Stimulated activated naive CD8-positive, alpha-beta T cell treated with anti-CD3 and anti-CD28 coated beads, Interleukin-15, amount 100 ng/mL, for 72 hours (primary cell): Measurements from ENCODE around the gene PRR16.
"Not testable (repeated sequence)": the region's sequence is repeated elsewhere in the genome, so short reads cannot be mapped to it uniquely, and the experiment has no call there.

Experiments used
- ATAC-seq: fragments of 150-1000 bp; cut with Tn5 transposase; 2 replicates; pipeline ENCODE4 v1.10.0; 2021; ENCODE audit warnings: mild to moderate bottlenecking, moderate library complexity
- DNase-seq, 2 donors: peaks; one replicate each; pipeline ENCODE4 v3.0.0; 2021 to 2022
- H3K27ac Mint-ChIP-seq, 2 donors: one replicate each; pipeline ENCODE4 v1.8.0; 2022; ENCODE audit warnings: mild to moderate bottlenecking in 2 of 2, mixed read lengths in 2 of 2, moderate library complexity in 2 of 2
- H3K27me3 Mint-ChIP-seq: one replicate; pipeline ENCODE4 v1.8.0; 2022; ENCODE audit warnings: mixed read lengths
- H3K4me1 Mint-ChIP-seq: one replicate; pipeline ENCODE4 v1.8.0; 2022; ENCODE audit warnings: mild to moderate bottlenecking, mixed read lengths
- H3K4me3 Mint-ChIP-seq, 2 donors: one replicate each; pipeline ENCODE4 v1.8.0; 2022; ENCODE audit warnings: mild to moderate bottlenecking in 2 of 2, mixed read lengths in 2 of 2, moderate library complexity in 1 of 2
- H3K9me3 Mint-ChIP-seq, 2 donors: one replicate each; pipeline ENCODE4 v1.8.0; 2022; ENCODE audit warnings: mixed read lengths in 2 of 2

PRR16 gene

DNA sequence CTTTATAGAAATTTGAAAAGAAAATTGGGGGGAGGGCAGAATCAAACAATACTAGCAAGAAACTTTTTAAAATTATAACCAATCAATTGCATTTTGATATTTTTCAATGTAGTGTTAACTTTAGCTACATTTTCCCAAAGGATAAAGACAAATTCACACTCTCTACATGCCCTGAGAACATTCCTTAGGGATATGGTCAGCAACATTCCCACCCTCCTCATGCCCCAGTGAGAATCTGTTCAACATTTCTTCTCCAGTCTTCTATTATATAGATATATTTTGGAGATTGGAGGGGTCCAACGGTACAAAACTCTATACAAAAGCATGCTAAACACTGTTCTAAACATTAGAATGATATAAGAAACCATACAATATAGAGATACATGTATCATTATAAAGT, 11.6 kb upstream of the PRR16 start:
- H3K4me3 Mint-ChIP-seq, result no peak overlapping the region
- H3K9me3 Mint-ChIP-seq, result no peaks in the 10 kb centered on the region
- H3K4me1 Mint-ChIP-seq, result no peaks in the 10 kb centered on the region
- no peak overlapping the region for H3K27ac Mint-ChIP-seq
- ATAC-seq, result no peak
- DNase-seq, result no peak
- no peaks in the 10 kb centered on the region for H3K27me3 Mint-ChIP-seq

DNA sequence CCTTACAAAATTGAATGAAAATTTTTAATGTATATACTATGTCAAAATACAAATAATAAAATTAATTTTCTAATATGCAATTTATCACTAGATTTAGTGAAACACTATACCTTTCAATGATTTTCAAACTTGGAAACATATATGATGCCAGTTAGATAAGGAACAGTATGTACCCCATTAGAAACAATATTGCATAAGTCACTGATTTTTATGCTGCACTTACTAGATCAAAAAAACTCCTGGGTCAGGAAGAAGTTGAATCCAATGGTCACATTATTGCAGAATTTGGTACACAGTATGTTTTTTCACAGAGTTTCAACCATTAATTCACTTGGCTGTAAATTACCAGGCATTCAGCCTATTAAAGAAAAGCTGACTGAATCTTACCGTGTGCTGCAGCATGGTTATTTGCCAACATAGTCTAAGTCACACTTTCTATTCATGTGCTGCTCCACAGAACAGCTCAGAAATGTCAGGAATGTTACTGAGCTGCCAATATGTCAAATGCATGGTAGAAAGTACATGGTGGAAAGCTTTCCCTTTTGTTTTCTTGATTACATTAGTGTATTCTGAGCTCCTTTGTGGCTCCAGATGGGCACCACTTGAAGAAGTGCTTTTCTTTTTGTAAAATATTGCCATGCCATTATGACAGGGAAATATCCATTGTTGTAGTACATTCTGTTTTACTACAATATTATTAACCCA, 9.9 kb upstream of the PRR16 start:
- no peaks in the 10 kb centered on the region for H3K9me3 Mint-ChIP-seq
- H3K27ac Mint-ChIP-seq, result no peak overlapping the region
- DNase-seq (no peak), ATAC-seq (no peak)
- H3K4me1 Mint-ChIP-seq, result no peaks in the 10 kb centered on the region
- H3K4me3 Mint-ChIP-seq, result no peak overlapping the region
- no peaks in the 10 kb centered on the region for H3K27me3 Mint-ChIP-seq

DNA sequence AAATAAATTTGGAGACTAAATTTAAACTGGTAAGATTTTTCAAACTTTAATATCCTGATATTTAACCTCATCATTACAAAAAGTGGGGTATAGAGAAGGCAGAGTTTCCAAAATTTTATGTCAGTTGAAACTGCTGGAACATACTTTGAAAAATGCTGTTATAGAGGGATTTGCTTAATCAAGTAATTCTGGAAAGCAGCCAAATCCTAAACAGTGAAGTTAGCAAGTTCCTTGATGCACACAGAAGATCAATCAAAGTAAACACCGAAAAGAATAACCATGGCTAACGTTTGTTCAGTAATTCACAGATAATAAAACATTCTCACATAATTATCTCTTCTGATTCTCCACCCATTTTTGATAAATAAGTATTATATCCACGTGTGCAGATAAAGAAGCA, 8.1 kb upstream of the PRR16 start:
- H3K4me3 Mint-ChIP-seq, result no peak overlapping the region
- no peaks in the 10 kb centered on the region for H3K4me1 Mint-ChIP-seq
- DNase-seq (no peak), ATAC-seq (no peak)
- H3K9me3 Mint-ChIP-seq, result no peaks in the 10 kb centered on the region
- no peak overlapping the region for H3K27ac Mint-ChIP-seq
- no peaks in the 10 kb centered on the region for H3K27me3 Mint-ChIP-seq

DNA sequence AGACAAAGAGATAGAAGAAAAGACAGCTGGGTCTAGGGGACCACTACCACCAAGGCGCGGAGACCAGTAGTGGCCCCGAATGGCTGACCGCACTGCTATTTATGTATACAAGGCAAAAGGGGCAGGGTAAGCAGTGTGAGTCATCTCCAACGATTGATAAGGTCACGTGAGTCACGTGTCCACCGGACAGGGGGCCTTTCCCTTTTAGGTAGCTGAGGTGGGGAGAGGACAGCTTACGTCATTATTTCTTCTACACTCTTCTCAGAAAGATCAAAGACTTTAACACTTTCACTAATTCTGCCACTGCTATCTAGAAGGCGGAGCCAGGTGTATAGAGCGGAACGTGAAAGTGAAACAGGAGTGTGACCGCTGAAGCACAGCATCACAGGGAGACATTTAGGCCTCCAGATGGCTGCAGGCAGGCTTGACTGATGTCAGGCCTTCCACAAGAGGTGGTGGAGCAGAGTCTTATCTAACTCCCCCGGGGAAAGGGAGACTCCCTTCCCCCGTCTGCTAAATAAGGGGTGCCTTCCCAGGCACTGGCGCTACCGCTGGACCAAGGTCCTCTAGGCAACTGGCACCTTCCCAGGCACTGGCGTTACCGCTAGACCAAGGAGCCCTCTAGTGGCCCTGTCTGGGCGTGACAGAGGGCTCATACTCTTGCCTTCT, 6.1 kb upstream of the PRR16 start:
- peak; percentile 40 to 70 for DNase-seq
- H3K27me3 Mint-ChIP-seq, result peaks cover 12% of the 10 kb centered on the region
- H3K4me3 Mint-ChIP-seq, result peak overlapping the region; percentile 52 to 53
- no peaks in the 10 kb centered on the region for H3K4me1 Mint-ChIP-seq
- peak overlapping the region in 1 of 2 donors; percentile 23 for H3K27ac Mint-ChIP-seq
- ATAC-seq, result peak; percentile 88
- H3K9me3 Mint-ChIP-seq, result no peaks in the 10 kb centered on the region

DNA sequence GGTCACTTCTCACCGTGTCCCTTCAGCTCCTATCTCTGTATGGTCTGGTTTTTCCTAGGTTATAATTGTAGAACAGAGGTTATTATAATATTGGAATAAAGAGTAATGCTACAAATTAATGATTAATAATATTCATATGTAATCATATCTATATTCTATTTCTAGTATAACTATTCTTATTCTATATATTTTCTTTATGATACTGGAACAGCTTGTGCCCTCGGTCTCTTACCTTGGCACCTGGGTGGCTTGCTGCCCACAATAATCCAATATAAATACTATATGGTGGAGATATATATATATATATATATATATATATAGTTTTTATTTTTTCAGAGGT, 5.6 kb upstream of the PRR16 start:
- not testable (repeated sequence) for ATAC-seq, DNase-seq, H3K9me3 Mint-ChIP-seq, H3K4me1 Mint-ChIP-seq, H3K27ac Mint-ChIP-seq
- H3K4me3 Mint-ChIP-seq, result peak overlapping the region in 1 of 2 donors; percentile 53
- H3K27me3 Mint-ChIP-seq, result peaks cover 17% of the 10 kb centered on the region

DNA sequence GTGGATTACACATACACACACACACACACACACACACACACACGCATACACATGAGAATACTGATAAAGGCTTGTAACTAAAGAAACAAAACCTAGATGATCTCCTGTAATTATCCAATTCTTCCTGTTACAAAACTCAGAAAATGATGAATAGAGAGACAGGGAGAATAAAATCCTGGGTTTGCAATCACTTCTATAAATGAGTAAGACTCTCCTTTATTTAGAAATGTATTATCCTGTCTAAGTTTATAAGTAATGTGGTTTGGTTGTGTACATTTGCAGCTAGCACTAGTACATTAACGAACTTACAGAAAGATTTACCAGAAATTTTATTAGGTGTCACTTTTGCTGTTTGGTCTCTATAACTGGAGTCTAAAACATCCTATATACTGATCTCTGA, 2.8 kb upstream of the PRR16 start:
- DNase-seq, result no peak
- no peak overlapping the region for H3K27ac Mint-ChIP-seq
- ATAC-seq, result no peak
- H3K4me3 Mint-ChIP-seq, result no peak overlapping the region
- peaks cover 45% of the 10 kb centered on the region for H3K27me3 Mint-ChIP-seq
- H3K9me3 Mint-ChIP-seq, result no peaks in the 10 kb centered on the region
- H3K4me1 Mint-ChIP-seq, result peaks cover 25% of the 10 kb centered on the region

DNA sequence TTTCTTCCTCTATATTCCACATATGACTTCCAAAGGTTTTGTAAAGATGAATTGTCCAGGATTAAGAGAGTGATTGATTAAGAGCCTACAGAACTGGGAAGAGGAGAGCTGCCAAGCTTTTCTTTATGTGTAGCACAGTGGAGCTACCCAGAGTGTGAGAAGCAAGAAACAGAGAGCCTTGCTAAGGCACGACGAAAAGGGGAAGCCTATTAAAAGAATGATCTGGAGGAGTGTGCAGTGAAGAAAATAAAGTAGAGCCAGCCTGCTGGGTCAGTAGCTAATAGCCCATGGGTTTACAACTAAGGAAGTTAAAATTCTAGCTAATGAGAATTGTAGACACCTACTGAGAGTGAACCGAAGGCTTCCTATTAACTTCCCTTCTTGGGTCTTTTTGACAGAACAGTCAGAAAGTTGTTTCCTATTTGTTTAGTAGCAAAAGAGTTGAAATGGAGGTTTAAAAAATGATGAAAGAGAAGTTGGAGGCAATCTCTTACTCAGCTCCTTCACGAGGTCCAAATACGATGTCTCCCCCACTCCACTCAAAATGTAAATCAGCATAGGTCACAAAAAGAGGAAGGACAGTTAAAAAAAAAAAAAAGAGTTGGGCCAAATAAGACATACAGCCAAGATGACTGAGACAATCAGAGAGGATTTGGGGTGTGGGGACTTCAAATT, 957 bp upstream of the PRR16 start:
- Mint-ChIP-seq H3K9me3 (no peaks in the 10 kb centered on the region), H3K27me3 (peaks cover 50% of the 10 kb centered on the region), H3K4me3 (peak overlapping the region; percentile 44 to 67), H3K27ac (no peak overlapping the region), H3K4me1 (peaks cover 25% of the 10 kb centered on the region)
- no peak for ATAC-seq
- no peak for DNase-seq

DNA sequence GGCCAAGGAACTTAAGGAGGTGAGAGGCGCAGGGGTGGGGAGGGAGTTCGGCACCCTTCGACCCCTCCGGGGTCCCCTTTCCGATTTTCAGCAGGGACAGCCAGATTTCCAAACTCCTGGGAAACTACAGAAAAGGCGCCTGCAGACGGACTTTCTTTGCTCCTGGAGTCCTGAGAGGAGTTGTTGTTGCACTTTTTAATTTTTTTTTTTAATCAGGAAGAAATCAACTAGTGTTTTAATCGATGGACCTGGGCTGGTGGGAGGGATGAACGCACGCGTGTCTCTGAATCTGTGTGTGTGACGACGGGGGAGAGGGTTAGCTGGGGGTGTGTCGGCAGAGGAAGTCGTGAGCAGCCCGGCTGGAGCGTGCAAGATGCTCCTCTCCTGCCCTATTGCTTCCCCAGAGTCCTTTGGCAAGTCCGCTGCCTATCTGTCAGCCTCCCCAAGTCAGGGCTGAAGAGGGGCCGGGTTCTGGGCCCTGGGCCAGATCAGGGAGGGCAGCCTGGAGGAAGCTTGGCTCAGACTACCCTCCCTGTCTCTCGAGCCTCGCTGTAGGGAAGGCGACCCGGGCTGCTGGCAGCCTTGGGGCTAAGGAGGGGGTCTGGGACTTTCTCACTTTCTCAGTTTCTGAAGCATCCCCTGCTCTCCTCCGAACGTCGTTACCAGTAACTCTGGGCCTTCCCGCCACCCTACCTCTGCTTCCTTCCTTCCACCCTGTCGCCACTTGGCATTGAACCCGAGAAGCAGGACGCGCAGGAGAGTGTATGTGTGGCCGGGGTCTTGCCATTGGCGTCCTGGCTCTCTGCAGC, 731 bp downstream of the PRR16 start:
- peak; percentile 54 for ATAC-seq
- DNase-seq, result peak in 1 of 2 donors; percentile 1
- Mint-ChIP-seq H3K27me3 (peaks cover 50% of the 10 kb centered on the region), H3K4me1 (peaks cover 25% of the 10 kb centered on the region), H3K27ac (no peak overlapping the region), H3K9me3 (no peaks in the 10 kb centered on the region), H3K4me3 (peak overlapping the region; percentile 61 to 69)

DNA sequence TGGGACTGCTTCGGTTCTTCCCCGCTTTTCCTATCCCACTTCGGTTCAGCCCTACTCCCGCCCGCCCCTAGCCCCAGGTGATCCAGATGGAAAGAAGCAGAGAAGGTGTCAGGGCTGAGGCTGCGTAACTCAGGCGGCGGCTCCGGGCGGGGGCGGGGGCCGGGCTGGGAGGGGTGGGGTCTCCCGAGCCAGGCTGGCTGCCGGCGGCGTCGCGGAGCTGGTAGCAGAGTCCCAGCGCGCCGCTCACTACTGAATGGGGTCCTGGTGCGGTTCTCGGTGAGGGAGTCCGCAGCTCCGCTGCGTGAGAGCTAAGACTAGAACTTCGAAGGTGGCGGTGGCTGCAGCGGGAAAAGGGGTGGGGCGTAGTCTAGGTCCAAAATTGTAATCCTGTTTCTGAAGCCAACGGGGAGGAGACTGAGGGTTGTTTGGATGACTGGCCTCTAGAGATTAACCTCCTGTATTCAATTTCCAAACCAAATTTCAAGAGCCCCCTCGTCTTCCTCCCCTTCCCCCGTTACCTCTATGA, 1.4 kb downstream of the PRR16 start:
- H3K9me3 Mint-ChIP-seq, result no peaks in the 10 kb centered on the region
- peak overlapping the region; percentile 19 to 69 for H3K4me3 Mint-ChIP-seq
- peaks cover 50% of the 10 kb centered on the region for H3K27me3 Mint-ChIP-seq
- DNase-seq (no peak), ATAC-seq (peak; percentile 26)
- H3K4me1 Mint-ChIP-seq, result peaks cover 25% of the 10 kb centered on the region
- H3K27ac Mint-ChIP-seq, result no peak overlapping the region

DNA sequence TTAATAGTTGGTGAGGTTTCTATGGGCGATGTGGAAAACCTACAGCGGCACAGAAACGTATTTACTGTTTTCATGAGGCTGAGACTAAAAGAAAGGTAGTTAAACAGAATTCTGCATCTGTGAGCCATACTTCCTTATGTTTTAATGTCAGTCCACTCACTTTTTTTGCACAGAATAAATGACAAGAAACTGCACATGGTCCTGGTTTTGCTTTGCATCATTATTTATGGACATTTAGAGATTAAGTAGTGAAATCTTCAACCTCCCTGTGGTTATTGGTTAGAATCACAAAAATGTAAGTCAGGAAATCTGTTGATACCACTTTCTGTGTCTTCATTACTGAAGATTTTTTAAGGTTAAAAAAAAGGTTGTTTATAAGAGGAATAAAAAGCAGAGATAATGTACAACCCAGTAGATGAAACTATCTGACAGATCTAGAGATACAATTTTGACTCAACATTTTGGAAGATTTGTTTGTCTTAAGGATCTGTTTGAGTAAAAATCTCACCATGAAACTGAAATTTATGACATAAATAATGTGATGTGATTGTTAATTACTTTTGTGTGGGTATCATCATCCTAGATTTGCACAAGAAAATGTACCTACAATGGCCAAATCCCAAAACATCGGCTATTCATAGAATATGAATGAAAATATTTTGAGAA, 2.4 kb downstream of the PRR16 start:
- ATAC-seq (no peak), DNase-seq (no peak)
- Mint-ChIP-seq H3K27ac (no peak overlapping the region), H3K27me3 (peaks cover 50% of the 10 kb centered on the region), H3K4me3 (no peak overlapping the region), H3K4me1 (peaks cover 25% of the 10 kb centered on the region), H3K9me3 (no peaks in the 10 kb centered on the region)

DNA sequence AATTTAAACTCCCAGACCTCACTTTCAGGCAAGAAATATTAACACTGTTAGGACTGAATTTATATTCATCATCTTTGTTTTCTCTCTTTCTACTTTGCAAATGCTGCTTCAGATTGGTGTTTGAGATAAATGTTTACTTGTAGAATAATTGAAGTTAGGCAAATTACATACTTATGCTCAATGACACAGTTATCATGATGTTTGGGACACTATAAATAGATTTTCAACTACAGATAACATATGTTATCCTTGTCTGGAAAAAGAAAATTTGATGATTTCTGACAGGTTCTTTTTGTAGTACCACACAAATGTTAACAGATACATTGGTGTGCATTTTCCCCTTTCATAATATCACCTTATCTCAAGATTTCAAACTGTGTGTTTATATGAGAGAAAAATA, 7.9 kb downstream of the PRR16 start:
- Mint-ChIP-seq H3K27ac (no peak overlapping the region), H3K27me3 (no peaks in the 10 kb centered on the region), H3K4me3 (no peak overlapping the region), H3K4me1 (no peaks in the 10 kb centered on the region), H3K9me3 (no peaks in the 10 kb centered on the region)
- ATAC-seq, result no peak
- DNase-seq, result no peak

DNA sequence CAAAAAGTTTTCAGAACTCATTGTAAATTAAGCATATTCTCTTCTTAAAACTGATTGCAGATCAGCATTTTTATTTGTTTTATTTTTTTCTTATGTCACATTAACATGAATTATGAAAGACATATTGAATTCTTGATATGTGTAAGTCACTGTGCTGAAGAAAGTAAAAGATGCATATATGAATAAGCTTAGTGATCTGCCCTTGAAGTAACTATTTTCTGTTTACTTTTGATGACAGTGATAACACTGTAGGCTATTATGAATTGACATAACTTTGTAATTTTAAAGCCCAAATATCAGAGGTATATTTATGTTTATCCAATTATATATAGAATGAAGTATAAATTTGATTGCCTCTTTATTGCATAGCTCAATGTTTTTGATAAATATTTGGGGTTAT, 8.8 kb downstream of the PRR16 start:
- Mint-ChIP-seq H3K4me1 (no peaks in the 10 kb centered on the region), H3K4me3 (no peak overlapping the region), H3K9me3 (no peaks in the 10 kb centered on the region), H3K27ac (no peak overlapping the region), H3K27me3 (no peaks in the 10 kb centered on the region)
- no peak for DNase-seq
- no peak for ATAC-seq

DNA sequence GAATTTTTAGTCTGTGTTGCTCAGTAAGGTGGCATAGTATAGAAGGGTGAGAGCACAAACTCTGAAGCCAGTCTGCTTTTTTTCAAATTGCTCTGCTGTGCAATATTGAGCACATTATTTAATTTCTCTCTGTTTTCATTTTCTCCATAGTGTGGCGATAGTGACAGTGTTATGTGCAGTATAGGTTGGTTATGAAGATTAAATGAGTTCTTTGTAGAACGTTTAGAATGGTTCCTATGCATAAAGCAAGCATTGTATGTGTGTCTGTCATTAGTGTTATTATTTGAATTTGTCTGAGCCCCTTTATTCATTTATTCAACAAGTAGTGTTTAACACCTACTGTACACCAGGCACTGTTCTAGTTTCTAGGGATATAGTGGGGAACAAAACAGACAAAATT, 9.2 kb downstream of the PRR16 start:
- no peaks in the 10 kb centered on the region for H3K4me1 Mint-ChIP-seq
- no peak for ATAC-seq
- no peak overlapping the region for H3K27ac Mint-ChIP-seq
- DNase-seq, result no peak
- H3K27me3 Mint-ChIP-seq, result no peaks in the 10 kb centered on the region
- no peak overlapping the region for H3K4me3 Mint-ChIP-seq
- no peaks in the 10 kb centered on the region for H3K9me3 Mint-ChIP-seq

DNA sequence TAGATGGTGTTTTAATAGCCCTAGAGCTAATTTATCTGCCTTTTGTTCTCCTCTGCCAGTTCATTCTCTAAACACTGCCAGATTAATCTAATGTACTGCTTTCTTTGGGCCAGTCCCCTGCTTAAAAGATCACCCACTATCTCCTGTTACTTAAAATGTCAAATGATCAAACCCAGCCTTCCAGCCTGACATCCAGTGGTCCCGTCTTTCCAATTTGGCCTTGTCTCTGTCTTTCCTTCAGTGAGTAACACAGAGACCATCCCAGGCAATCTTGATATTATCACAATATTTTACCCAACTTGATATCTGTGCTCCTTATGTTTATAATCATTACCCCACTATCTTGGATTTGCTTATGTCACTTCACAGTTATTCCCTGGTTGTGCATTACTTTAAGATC, 12.0 kb downstream of the PRR16 start:
- DNase-seq (no peak), ATAC-seq (no peak)
- Mint-ChIP-seq H3K27me3 (no peaks in the 10 kb centered on the region), H3K27ac (no peak overlapping the region), H3K4me3 (no peak overlapping the region), H3K4me1 (no peaks in the 10 kb centered on the region), H3K9me3 (no peaks in the 10 kb centered on the region)

DNA sequence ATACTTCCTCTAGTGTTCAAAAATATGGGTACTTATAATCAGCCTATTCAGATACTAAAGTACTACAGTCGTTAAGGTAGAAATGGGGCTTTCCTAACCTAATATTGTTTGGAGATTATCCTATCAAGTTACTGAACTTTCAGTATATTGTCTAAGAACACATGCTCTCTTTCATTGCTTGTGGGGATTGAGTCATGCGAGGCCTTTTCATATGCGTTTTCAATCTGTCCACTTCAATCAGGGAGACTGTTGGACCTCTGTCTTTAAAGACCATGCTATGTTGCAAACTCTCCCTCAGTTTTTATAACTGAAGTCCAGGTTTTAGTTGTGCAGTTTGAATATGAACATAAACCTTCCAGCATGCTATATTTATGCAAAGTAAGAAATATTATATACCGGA, 15.0 kb downstream of the PRR16 start:
- no peak overlapping the region for H3K27ac Mint-ChIP-seq
- no peak overlapping the region for H3K4me3 Mint-ChIP-seq
- DNase-seq, result no peak
- H3K9me3 Mint-ChIP-seq, result no peaks in the 10 kb centered on the region
- no peaks in the 10 kb centered on the region for H3K27me3 Mint-ChIP-seq
- ATAC-seq, result no peak
- no peaks in the 10 kb centered on the region for H3K4me1 Mint-ChIP-seq
